Muscle of leg (tissue), 11 donors: Measurements from ENCODE around the gene TRMT112. TPM values are rescaled to one million over a fixed set of nuclear protein-coding genes. Genes with fewer than 3 reads are reported as not detected.

Source experiments
- DNase-seq: peaks from one replicate; pipeline ENCODE4 v3.0.0; 2013
- H3K27ac ChIP-seq: one replicate; pipeline ENCODE4 v1.5.1; 2013; ENCODE audit warnings: mild to moderate bottlenecking, low read length, control low read depth
- H3K27me3 ChIP-seq: one replicate; pipeline ENCODE4 v1.6.1; 2013; ENCODE audit warnings: low read length; ENCODE audit not compliant: control insufficient read depth, insufficient read depth
- H3K36me3 ChIP-seq: one replicate; pipeline ENCODE4 v1.6.1; 2013; ENCODE audit warnings: low read length; ENCODE audit not compliant: control insufficient read depth, insufficient read depth
- H3K4me1 ChIP-seq: one replicate; pipeline ENCODE4 v1.6.1; 2013; ENCODE audit warnings: low read length; ENCODE audit not compliant: control insufficient read depth, insufficient read depth
- H3K4me3 ChIP-seq: one replicate; pipeline ENCODE4 v1.5.1; 2013; ENCODE audit warnings: low read length, control low read depth
- H3K9me3 ChIP-seq: replicated peaks from 2 replicates; pipeline ENCODE4 v1.6.1; 2013; ENCODE audit warnings: low read depth, low read length; ENCODE audit not compliant: control insufficient read depth
- WGBS: methylation state at CpG from one replicate; pipeline ENCODE4 v1.1.5; 2013; ENCODE audit warnings: missing lambda C conversion rate; ENCODE audit not compliant: insufficient coverage; 5-methylcytosine and 5-hydroxymethylcytosine counted together
- polyA plus RNA-seq, 8 donors: library from polyadenylated mRNA; unstranded; fragments of 120-200 nt; gene quantifications; one replicate each; pipeline versions ENCODE4 v1.2.1 to v1.2.3, GENCODE V29; 2013; ENCODE audit warnings: inconsistent platforms in 1 of 8, low replicate concordance in 1 of 8; ENCODE audit not compliant: insufficient read length in 8 of 8, insufficient read depth in 1 of 8
- total RNA-seq: library from RNA; stranded (reverse); fragments of 120-200 nt; gene quantifications from one replicate; pipeline ENCODE4 v1.2.4, GENCODE V29; 2013

Gene TRMT112
- total and polyA plus RNA-seq, 9 donors = 177 to 306 (median 197) TPM

- DNase-seq = no peak
- Histone ChIP-seq H3K4me1 (peaks cover 36% of the 10 kb centered on the region), H3K4me3 (no peak overlapping the region), H3K9me3 (no peaks in the 10 kb centered on the region), H3K36me3 (peaks cover 24% of the 10 kb centered on the region), H3K27me3 (peaks cover 22% of the 10 kb centered on the region), H3K27ac (no peak overlapping the region)
- WGBS = 86% methylated on average over 7 of the region's 9 CpGs
Observed at GRCh38 chr11:64286801-64287159, 30.6 kb downstream of the TRMT112 start.

- whole genome bisulfite sequencing = 55% methylated on average over 17 of the region's 40 CpGs
- H3K36me3 ChIP-seq = peaks cover 28% of the 10 kb centered on the region
- H3K4me3 ChIP-seq = peak overlapping the region; percentile 58
- peaks cover 18% of the 10 kb centered on the region for H3K27me3 ChIP-seq
- peak; percentile 39 for DNase-seq
- no peaks in the 10 kb centered on the region for H3K9me3 ChIP-seq
- H3K4me1 ChIP-seq = peaks cover 34% of the 10 kb centered on the region
- H3K27ac ChIP-seq = peak overlapping the region; percentile 42
Observed at GRCh38 chr11:64285885-64286800, 31.2 kb downstream of the TRMT112 start.

- Histone ChIP-seq H3K27ac (peak within 1 kb of the TSS; percentile 96), H3K36me3 (peaks cover 29% of the 10 kb centered on the region), H3K4me1 (peaks cover 33% of the 10 kb centered on the region), H3K9me3 (no peaks in the 10 kb centered on the region), H3K4me3 (peak within 1 kb of the TSS; percentile 91), H3K27me3 (peaks cover 9% of the 10 kb centered on the region)
- peak; percentile 95 for DNase-seq
- WGBS = under 1% methylated on average over 74 of the region's 102 CpGs
Observed at GRCh38 chr11:64284962-64285884, 32.1 kb downstream of the TRMT112 start, which contains the start of gene GPR137. GPR137 (plus strand) TSS chr11:64285848; CDS start chr11:64286525, 677 bp downstream.

GRCh38 chr11:64284048-64284961 lies 33.1 kb downstream of the TRMT112 start, which contains the start of gene BAD:
BAD (minus strand) TSS chr11:64284665; CDS start chr11:64284368, 297 bp downstream.
- peaks cover 33% of the 10 kb centered on the region for H3K4me1 ChIP-seq
- H3K9me3 ChIP-seq = no peaks in the 10 kb centered on the region
- H3K4me3 ChIP-seq = peak within 1 kb of the TSS; percentile 91
- WGBS = 4% methylated on average over 34 of the region's 44 CpGs
- H3K36me3 ChIP-seq = peaks cover 29% of the 10 kb centered on the region
- peaks cover under 1% of the 10 kb centered on the region for H3K27me3 ChIP-seq
- DNase-seq = peak; percentile 97
- H3K27ac ChIP-seq = peak within 1 kb of the TSS; percentile 96

- no peak overlapping the region for H3K27ac ChIP-seq
- H3K4me1 ChIP-seq = peaks cover 33% of the 10 kb centered on the region
- DNase-seq = no peak
- H3K27me3 ChIP-seq = no peaks in the 10 kb centered on the region
- 68% methylated on average over 3 of the region's 3 CpGs for WGBS
- H3K36me3 ChIP-seq = peaks cover 31% of the 10 kb centered on the region
- H3K9me3 ChIP-seq = no peaks in the 10 kb centered on the region
- no peak overlapping the region for H3K4me3 ChIP-seq
Observed at GRCh38 chr11:64283092-64283491, 34.3 kb downstream of the TRMT112 start.

GRCh38 chr11:64281957-64282770 lies 35.2 kb downstream of the TRMT112 start:
- peaks cover 32% of the 10 kb centered on the region for H3K4me1 ChIP-seq
- no peaks in the 10 kb centered on the region for H3K9me3 ChIP-seq
- H3K36me3 ChIP-seq = peaks cover 36% of the 10 kb centered on the region
- no peaks in the 10 kb centered on the region for H3K27me3 ChIP-seq
- H3K4me3 ChIP-seq = no peak overlapping the region
- no peak for DNase-seq
- H3K27ac ChIP-seq = no peak overlapping the region
- WGBS = 98% methylated on average over 12 of the region's 22 CpGs

- WGBS = 87% methylated on average over 5 of the region's 8 CpGs
- H3K27ac ChIP-seq = no peak overlapping the region
- H3K9me3 ChIP-seq = no peaks in the 10 kb centered on the region
- peaks cover 61% of the 10 kb centered on the region for H3K36me3 ChIP-seq
- no peak overlapping the region for H3K4me3 ChIP-seq
- no peak for DNase-seq
- peaks cover 9% of the 10 kb centered on the region for H3K4me1 ChIP-seq
- H3K27me3 ChIP-seq = no peaks in the 10 kb centered on the region
Observed at GRCh38 chr11:64278576-64279190, 38.7 kb downstream of the TRMT112 start.

GRCh38 chr11:64276653-64277431 lies 40.5 kb downstream of the TRMT112 start:
- peaks cover 53% of the 10 kb centered on the region for H3K36me3 ChIP-seq
- no peak for DNase-seq
- H3K27me3 ChIP-seq = no peaks in the 10 kb centered on the region
- no peak overlapping the region for H3K27ac ChIP-seq
- H3K4me1 ChIP-seq = peaks cover 8% of the 10 kb centered on the region
- 88% methylated on average over 13 of the region's 17 CpGs for WGBS
- H3K4me3 ChIP-seq = no peak overlapping the region
- no peaks in the 10 kb centered on the region for H3K9me3 ChIP-seq
